HepG2 (cell line): ENCODE results near the gene HOMEZ. TPM values are rescaled to one million over a fixed set of nuclear protein-coding genes. Genes with fewer than 3 reads are reported as not detected.
A peak's percentile ranks its signal among the peaks of the same experiment; 100 is the strongest.

Source experiments
- DMAP1 ChIP-seq: IDR thresholded peaks from 2 replicates; pipeline ENCODE4 v1.6.1; 2016
- DNMT1 ChIP-seq: sonication (generic); formaldehyde crosslinking; IDR thresholded peaks from 2 replicates; pipeline ENCODE4 v1.5.1; 2020; ENCODE audit warnings: mild to moderate bottlenecking, missing genetic modification reagents
- ISL2 ChIP-seq: sonication (generic); formaldehyde crosslinking; IDR thresholded peaks from 2 replicates; pipeline ENCODE4 v1.5.0; 2020; ENCODE audit warnings: missing genetic modification reagents
- NFKBIZ ChIP-seq: IDR thresholded peaks from 2 replicates; pipeline ENCODE4 v1.6.1; 2018; ENCODE audit warnings: missing genetic modification reagents, missing compliant biosample characterization
- SAP130 ChIP-seq: IDR thresholded peaks from 2 replicates; pipeline ENCODE4 v1.6.1; 2016; ENCODE audit warnings: low read depth
- SP140L ChIP-seq: sonication (generic); formaldehyde crosslinking; IDR thresholded peaks from 2 replicates; pipeline ENCODE4 v1.4.0; 2020; ENCODE audit warnings: missing genetic modification reagents, borderline replicate concordance
- ZFY ChIP-seq: sonication (generic); formaldehyde crosslinking; IDR thresholded peaks from 2 replicates; pipeline ENCODE4 v1.4.0; 2020; ENCODE audit warnings: missing genetic modification reagents
- ZMYM4 ChIP-seq: sonication (generic); formaldehyde crosslinking; IDR thresholded peaks from 2 replicates; pipeline ENCODE4 v1.8.1; 2023; ENCODE audit warnings: mild to moderate bottlenecking, missing genetic modification reagents
- ZNF138 ChIP-seq: sonication (generic); formaldehyde crosslinking; IDR thresholded peaks from 2 replicates; pipeline ENCODE4 v1.5.0; 2020; ENCODE audit warnings: mild to moderate bottlenecking, low read depth, missing genetic modification reagents
- ZNF350 ChIP-seq: sonication (generic); formaldehyde crosslinking; IDR thresholded peaks from 2 replicates; pipeline ENCODE4 v1.4.0; 2020; ENCODE audit warnings: mild to moderate bottlenecking, low read depth, missing genetic modification reagents, borderline replicate concordance
- ZNF616 ChIP-seq: sonication (generic); formaldehyde crosslinking; IDR thresholded peaks from 2 replicates; pipeline ENCODE4 v1.5.0; 2020; ENCODE audit warnings: low read depth, mild to moderate bottlenecking, missing genetic modification reagents
- polyA plus RNA-seq, 8 experiments: library from polyadenylated mRNA; depleted of rRNA in 3 of 8; stranded (reverse) in 7 of 8; unstranded in 1 of 8; fragments of >200 nt; fragmentation: Illumina TruSeq in 4 of 8; extraction: Trizol in 4 of 8; gene quantifications; 2 replicates each; pipeline versions ENCODE4 v1.2.1 to v1.2.3, GENCODE V29; 2011 to 2016; ENCODE audit warnings: low read depth in 4 of 8, missing spikeins in 1 of 8, mixed read lengths in 1 of 8; ENCODE audit not compliant: insufficient read depth in 1 of 8
- total RNA-seq, 5 experiments: library from RNA; depleted of rRNA; stranded (reverse); fragments of >200 nt; fragmentation: Illumina TruSeq; extraction: Trizol; gene quantifications; 2 replicates each; pipeline ENCODE4 v1.2.3, GENCODE V29; 2016; ENCODE audit warnings: low read depth in 1 of 5
- TF ChIP-seq, protein P1 (sequence below), 2 experiments: sonication (generic) in 1 of 2; formaldehyde crosslinking in 1 of 2; IDR thresholded peaks; 2 replicates each; pipeline versions ENCODE4 v1.4.0 to v1.6.1; 2018 to 2020; ENCODE audit warnings: missing genetic modification reagents in 2 of 2, borderline replicate concordance in 1 of 2, low read depth in 1 of 2, mild to moderate bottlenecking in 1 of 2, missing biosample characterization in 1 of 2
- TF ChIP-seq, protein P2 (sequence below): sonication (generic); formaldehyde crosslinking; IDR thresholded peaks from 2 replicates; pipeline ENCODE4 v1.5.1; 2020; ENCODE audit warnings: mild to moderate bottlenecking, missing genetic modification reagents, borderline replicate concordance
- TF ChIP-seq, protein P3 (sequence below): sonication (generic); formaldehyde crosslinking; IDR thresholded peaks from 2 replicates; pipeline ENCODE4 v1.5.0; 2020; ENCODE audit warnings: mild to moderate bottlenecking, low read depth, missing genetic modification reagents, borderline replicate concordance
- TF ChIP-seq, protein P4 (sequence below): sonication (generic); formaldehyde crosslinking; IDR thresholded peaks from 2 replicates; pipeline ENCODE4 v1.4.0; 2020; ENCODE audit warnings: missing genetic modification reagents
- TF ChIP-seq, protein P5 (sequence below): sonication (generic); formaldehyde crosslinking; IDR thresholded peaks from 2 replicates; pipeline ENCODE4 v1.4.0; 2020; ENCODE audit warnings: missing genetic modification reagents, borderline replicate concordance

The HOMEZ gene
- total and polyA plus RNA-seq, 2 of the 13 experiments (the other 11 are each of a cell fraction or from before 2014, with no cell fraction given) = 14.5 to 31.8 TPM

DNA sequence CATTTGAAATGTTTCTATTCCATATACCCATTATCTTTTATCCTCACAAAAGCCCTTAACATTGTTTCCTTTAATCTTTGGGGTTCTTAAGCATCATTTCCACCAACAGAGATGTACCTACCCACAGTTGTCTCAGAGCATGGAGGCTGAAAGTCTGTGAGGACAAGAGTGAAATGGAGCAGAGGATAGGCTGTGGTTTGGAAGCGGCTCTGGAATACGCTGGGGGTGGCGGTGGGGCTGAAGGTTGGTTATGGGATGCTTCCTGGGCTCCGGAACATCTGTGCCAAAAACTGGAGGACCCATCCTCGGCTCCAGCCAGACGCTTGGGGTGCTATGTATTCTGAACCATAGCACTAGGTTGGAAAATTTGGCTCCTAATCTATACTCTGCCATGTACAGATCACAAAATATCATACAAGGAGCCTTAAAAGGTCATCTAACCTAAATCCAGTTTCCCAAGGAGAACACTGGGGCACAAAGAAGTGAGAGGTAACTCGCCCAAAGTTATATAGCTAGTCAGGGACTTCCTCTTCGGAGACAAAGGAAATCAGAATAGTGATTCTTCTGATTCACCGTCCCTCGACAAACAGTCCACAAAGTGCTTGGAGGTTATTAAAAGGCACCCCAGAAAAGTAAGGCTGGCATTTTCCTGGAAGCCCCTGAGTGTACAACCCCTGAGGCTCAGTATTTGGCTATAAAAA, 14.2 kb upstream of the HOMEZ start (continued):
- TF ChIP-seq, protein P1, sequence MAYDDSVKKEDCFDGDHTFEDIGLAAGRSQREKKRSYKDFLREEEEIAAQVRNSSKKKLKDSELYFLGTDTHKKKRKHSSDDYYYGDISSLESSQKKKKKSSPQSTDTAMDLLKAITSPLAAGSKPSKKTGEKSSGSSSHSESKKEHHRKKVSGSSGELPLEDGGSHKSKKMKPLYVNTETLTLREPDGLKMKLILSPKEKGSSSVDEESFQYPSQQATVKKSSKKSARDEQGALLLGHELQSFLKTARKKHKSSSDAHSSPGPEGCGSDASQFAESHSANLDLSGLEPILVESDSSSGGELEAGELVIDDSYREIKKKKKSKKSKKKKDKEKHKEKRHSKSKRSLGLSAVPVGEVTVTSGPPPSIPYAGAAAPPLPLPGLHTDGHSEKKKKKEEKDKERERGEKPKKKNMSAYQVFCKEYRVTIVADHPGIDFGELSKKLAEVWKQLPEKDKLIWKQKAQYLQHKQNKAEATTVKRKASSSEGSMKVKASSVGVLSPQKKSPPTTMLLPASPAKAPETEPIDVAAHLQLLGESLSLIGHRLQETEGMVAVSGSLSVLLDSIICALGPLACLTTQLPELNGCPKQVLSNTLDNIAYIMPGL (CRISPR knock-in tag; IDR thresholded peaks at IDR 0.05; ENCODE audit: borderline replicate concordance in 1 of 2, low read depth in 1 of 2) = peak in 1 of 2 experiments; percentile 5; a peak in 1 of 4 replicates
- TF ChIP-seq SAP130 (CRISPR knock-in tag) = no peak
- 0 out of 2 replicates have a peak, but pooled peaks have one; percentile 24 for TF ChIP-seq ISL2 (CRISPR knock-in tag)
- TF ChIP-seq ZFY (CRISPR knock-in tag) = peak; percentile 50
- peak; percentile 7; the same call in 1 of the 2 replicates for TF ChIP-seq ZNF350
- TF ChIP-seq ZMYM4 (CRISPR knock-in tag) = no peak
- TF ChIP-seq ZNF138 (CRISPR knock-in tag) = no peak
- no peak for TF ChIP-seq SP140L (CRISPR knock-in tag)
- 0 out of 2 replicates have a peak, but pooled peaks have one; percentile 14 for TF ChIP-seq DNMT1
- TF ChIP-seq, protein P2, sequence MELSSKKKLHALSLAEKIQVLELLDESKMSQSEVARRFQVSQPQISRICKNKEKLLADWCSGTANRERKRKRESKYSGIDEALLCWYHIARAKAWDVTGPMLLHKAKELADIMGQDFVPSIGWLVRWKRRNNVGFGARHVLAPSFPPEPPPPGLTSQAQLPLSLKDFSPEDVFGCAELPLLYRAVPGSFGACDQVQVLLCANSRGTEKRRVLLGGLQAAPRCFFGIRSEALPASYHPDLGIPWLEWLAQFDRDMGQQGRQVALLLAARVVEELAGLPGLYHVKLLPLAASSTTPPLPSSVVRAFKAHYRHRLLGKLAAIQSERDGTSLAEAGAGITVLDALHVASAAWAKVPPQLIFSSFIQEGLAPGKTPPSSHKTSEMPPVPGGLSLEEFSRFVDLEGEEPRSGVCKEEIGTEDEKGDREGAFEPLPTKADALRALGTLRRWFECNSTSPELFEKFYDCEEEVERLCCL = 0 out of 2 replicates have a peak, but pooled peaks have one; percentile 40
- TF ChIP-seq DMAP1 (CRISPR knock-in tag) = no peak
- TF ChIP-seq NFKBIZ = no peak
- TF ChIP-seq, protein P3, sequence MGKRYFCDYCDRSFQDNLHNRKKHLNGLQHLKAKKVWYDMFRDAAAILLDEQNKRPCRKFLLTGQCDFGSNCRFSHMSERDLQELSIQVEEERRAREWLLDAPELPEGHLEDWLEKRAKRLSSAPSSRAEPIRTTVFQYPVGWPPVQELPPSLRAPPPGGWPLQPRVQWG (CRISPR knock-in tag) = no peak
- TF ChIP-seq, protein P4, sequence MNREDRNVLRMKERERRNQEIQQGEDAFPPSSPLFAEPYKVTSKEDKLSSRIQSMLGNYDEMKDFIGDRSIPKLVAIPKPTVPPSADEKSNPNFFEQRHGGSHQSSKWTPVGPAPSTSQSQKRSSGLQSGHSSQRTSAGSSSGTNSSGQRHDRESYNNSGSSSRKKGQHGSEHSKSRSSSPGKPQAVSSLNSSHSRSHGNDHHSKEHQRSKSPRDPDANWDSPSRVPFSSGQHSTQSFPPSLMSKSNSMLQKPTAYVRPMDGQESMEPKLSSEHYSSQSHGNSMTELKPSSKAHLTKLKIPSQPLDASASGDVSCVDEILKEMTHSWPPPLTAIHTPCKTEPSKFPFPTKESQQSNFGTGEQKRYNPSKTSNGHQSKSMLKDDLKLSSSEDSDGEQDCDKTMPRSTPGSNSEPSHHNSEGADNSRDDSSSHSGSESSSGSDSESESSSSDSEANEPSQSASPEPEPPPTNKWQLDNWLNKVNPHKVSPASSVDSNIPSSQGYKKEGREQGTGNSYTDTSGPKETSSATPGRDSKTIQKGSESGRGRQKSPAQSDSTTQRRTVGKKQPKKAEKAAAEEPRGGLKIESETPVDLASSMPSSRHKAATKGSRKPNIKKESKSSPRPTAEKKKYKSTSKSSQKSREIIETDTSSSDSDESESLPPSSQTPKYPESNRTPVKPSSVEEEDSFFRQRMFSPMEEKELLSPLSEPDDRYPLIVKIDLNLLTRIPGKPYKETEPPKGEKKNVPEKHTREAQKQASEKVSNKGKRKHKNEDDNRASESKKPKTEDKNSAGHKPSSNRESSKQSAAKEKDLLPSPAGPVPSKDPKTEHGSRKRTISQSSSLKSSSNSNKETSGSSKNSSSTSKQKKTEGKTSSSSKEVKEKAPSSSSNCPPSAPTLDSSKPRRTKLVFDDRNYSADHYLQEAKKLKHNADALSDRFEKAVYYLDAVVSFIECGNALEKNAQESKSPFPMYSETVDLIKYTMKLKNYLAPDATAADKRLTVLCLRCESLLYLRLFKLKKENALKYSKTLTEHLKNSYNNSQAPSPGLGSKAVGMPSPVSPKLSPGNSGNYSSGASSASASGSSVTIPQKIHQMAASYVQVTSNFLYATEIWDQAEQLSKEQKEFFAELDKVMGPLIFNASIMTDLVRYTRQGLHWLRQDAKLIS (CRISPR knock-in tag) = no peak
- TF ChIP-seq, protein P5, sequence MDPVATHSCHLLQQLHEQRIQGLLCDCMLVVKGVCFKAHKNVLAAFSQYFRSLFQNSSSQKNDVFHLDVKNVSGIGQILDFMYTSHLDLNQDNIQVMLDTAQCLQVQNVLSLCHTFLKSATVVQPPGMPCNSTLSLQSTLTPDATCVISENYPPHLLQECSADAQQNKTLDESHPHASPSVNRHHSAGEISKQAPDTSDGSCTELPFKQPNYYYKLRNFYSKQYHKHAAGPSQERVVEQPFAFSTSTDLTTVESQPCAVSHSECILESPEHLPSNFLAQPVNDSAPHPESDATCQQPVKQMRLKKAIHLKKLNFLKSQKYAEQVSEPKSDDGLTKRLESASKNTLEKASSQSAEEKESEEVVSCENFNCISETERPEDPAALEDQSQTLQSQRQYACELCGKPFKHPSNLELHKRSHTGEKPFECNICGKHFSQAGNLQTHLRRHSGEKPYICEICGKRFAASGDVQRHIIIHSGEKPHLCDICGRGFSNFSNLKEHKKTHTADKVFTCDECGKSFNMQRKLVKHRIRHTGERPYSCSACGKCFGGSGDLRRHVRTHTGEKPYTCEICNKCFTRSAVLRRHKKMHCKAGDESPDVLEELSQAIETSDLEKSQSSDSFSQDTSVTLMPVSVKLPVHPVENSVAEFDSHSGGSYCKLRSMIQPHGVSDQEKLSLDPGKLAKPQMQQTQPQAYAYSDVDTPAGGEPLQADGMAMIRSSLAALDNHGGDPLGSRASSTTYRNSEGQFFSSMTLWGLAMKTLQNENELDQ = no peak
- TF ChIP-seq ZNF616 (CRISPR knock-in tag) = no peak
